GM10248 (cell line): Measurements from ENCODE around the gene KLRG1.

Experiments used
- CTCF ChIA-PET: fragments of 300-600 bp; sonication (Branson Sonifier 250); formaldehyde crosslinking; extraction: SDS; loops from one replicate; lab custom pipeline; 2021; ENCODE audit warnings: antibody characterized with exemption; lab: Yijun Ruan, JAX
- POLR2A ChIA-PET: fragments of 350-650 bp; sonication (Branson Sonifier 250); formaldehyde crosslinking; extraction: SDS; loops from one replicate; lab custom pipeline; 2020; ENCODE audit warnings: antibody characterized with exemption; lab: Yijun Ruan, JAX
- DNase-seq: peaks from one replicate; pipeline ENCODE4 v3.0.0; 2012; ENCODE audit errors: extremely low spot score
- CTCF ChIP-seq: IDR thresholded peaks from 2 replicates; pipeline ENCODE4 v1.5.1; 2012; ENCODE audit warnings: mild to moderate bottlenecking, low read depth; ENCODE audit errors: extremely low read depth, missing control alignments, control extremely low read depth

Gene KLRG1

DNA sequence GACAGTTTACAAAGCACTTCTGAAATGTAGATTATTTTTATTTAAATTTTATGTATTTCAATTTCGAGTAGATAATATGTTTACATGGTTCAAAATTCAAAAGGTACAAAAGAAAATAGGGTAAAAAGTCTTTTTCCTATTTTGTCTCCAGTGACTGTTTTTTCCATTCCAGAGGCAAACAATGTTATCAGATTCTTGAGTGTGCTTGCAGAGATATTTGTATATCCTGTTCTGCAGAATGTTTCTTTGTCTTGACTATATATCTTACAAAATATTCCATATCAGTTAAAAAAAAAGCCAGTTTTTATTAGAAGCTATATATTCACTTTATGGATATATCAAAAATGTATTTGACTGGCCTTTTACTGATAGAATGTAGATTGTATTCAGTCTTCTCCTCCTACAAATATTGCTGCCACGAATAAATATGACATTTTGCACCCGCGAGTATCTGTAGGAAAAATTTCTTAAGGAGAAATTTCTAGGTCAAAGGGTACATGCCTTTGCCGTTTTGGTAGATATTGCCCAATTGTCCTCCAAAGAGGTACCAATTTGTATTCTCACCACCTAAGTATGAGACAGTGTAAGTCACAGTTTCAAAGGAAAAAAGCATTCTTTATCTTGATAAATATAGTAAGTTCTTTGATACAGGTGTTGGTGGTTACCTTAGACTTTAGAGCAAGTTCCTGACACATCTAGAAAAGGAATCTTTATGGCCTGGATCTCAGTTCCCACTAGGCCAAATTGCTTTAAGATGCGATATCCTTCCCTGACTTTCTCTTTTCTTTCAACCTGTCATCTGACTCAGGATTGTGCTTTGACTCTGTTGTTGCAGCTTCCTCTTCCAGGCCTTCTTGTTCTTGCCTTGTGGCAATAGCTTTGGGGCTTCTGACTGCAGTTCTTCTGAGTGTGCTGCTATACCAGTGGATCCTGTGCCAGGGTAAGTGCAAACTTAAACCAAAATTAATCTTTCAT lies 2.3 kb downstream of the KLRG1 start:
- ChIA-PET CTCF (interaction anchor here (1.0 to 2.4 kb wide), 6 partner anchors 8 to 101 kb away, joined by 3 to 7 read pairs (median 4); partner anchors contain the start of gene M6PR), POLR2A (no interaction called here)
- TF ChIP-seq CTCF, result no peak
- no peak for DNase-seq

- no peak for DNase-seq
- TF ChIP-seq CTCF, result no peak
- ChIA-PET POLR2A (no interaction called here), CTCF (interaction anchor here (1.8 kb wide), 1 partner anchor 44 kb away, joined by 5 read pairs; the partner anchor contains the start of gene M6PR)
These were observed 4.5 kb downstream of the KLRG1 start for GRCh38 chr12:8993827-8994226.

GRCh38 chr12:8995021-8995775 lies 5.9 kb downstream of the KLRG1 start:
- no peak for DNase-seq
- no peak for TF ChIP-seq CTCF
- ChIA-PET POLR2A (no interaction called here), CTCF (no interaction called here)

DNA sequence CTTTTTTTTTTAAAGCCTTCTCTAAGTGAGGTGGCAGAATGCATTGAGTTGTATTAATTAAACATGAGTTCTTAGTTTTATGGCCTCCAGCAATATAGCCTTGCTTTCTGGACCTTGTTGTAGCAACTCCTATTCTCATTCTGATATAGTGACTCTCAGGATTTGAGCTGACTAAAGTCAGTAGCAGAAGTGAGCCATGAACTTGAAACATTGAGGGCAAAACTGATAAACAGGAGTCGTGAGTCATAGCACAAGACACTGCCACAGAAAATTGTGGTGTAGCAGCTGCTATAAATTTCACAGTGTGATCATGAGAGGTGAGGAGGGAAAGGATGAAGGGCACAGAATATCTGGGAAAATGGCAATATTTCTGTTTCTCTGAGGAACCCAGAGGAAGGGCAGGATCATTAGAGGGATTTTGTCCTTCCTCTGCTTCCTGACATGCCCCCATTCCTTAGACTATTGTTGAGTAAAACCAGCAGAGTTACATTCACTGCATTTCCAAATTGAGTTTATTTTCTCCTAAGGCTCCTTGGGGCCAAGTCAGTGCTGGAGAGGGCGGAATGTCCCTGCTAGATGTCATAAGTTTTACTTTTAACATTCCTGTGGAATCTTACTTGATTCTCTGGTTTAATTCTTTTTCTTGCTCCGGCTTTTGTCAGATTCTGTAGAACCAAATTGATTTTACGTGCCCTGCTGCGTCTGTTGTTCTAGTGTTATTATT lies 7.5 kb downstream of the KLRG1 start:
- TF ChIP-seq CTCF, result no peak
- DNase-seq, result peak; percentile 71
- ChIA-PET POLR2A (interaction anchor here (0.5 kb wide), 1 partner anchor 28 kb away, joined by 3 read pairs; no protein-coding TSS in a partner anchor), CTCF (interaction anchor here (0.6 to 1.2 kb wide), 3 partner anchors 40 to 137 kb away, joined by 3 to 4 read pairs (median 3); partner anchors contain the start of gene M6PR)

DNA sequence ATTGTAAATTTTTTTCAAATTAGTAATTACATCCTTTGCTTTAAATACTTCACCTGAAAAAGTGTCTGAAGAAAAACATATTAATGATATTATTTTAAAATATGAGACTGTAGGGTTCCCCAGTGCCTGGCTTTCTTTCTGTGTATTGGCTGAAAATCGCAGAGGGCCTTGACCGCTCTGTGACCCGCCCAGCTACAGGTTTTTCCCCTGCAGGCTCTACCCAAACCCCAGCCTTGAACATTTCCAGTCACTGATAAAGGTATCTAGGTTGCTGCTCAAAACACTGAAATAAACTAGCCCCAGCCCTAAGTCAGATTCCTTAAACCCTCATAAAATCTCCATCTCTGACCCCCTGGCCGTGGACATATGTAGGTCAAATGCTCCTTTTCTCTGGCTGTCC lies 11.9 kb downstream of the KLRG1 start:
- DNase-seq, result no peak
- TF ChIP-seq CTCF, result no peak
- POLR2A ChIA-PET, result no interaction called here
- CTCF ChIA-PET, result no interaction called here
